ENCODE results near the gene SLC4A4. TPM values are rescaled to one million over a fixed set of nuclear protein-coding genes. Genes with fewer than 3 reads are reported as not detected.

Gene SLC4A4
- total RNA-seq, 1 donor from 2014 or later = 281 TPM

DNA sequence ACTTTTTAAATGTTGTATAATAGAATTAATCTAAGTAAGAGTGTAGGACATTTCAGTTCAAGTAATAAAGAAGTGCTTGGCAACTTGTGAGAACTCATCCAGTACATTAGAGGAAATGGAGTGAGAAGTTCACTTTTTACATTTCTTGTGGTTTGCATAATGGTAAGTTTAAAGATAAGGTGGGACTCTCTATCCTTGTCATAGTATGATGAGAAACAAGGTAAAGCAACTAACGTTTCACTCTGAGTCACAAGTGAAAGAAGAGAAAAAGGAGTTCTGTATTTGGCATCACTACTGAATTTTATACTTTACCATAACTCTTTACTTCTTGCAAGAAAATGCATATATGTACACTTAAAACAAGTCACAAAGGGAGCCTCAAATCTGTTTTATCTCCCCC is 219.4 kb downstream of the SLC4A4 start:
- Mint-ChIP-seq H3K27ac (no peak overlapping the region), H3K27me3 (no peaks in the 10 kb centered on the region), H3K36me3 (ENCODE audit: insufficient read depth) (peaks cover 58% of the 10 kb centered on the region), H3K4me3 (ENCODE audit: low read depth) (no peak overlapping the region), H3K9me3 (ENCODE audit: low read depth) (no peaks in the 10 kb centered on the region), H3K4me1 (ENCODE audit: low read depth) (peaks cover 4% of the 10 kb centered on the region)
- TF ChIP-seq, protein P1, sequence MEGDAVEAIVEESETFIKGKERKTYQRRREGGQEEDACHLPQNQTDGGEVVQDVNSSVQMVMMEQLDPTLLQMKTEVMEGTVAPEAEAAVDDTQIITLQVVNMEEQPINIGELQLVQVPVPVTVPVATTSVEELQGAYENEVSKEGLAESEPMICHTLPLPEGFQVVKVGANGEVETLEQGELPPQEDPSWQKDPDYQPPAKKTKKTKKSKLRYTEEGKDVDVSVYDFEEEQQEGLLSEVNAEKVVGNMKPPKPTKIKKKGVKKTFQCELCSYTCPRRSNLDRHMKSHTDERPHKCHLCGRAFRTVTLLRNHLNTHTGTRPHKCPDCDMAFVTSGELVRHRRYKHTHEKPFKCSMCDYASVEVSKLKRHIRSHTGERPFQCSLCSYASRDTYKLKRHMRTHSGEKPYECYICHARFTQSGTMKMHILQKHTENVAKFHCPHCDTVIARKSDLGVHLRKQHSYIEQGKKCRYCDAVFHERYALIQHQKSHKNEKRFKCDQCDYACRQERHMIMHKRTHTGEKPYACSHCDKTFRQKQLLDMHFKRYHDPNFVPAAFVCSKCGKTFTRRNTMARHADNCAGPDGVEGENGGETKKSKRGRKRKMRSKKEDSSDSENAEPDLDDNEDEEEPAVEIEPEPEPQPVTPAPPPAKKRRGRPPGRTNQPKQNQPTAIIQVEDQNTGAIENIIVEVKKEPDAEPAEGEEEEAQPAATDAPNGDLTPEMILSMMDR (IDR thresholded peaks at IDR 0.05; ENCODE audit: unreplicated experiment) = no peak
- no peak for DNase-seq (ENCODE audit: low spot score, unreplicated experiment)

DNA sequence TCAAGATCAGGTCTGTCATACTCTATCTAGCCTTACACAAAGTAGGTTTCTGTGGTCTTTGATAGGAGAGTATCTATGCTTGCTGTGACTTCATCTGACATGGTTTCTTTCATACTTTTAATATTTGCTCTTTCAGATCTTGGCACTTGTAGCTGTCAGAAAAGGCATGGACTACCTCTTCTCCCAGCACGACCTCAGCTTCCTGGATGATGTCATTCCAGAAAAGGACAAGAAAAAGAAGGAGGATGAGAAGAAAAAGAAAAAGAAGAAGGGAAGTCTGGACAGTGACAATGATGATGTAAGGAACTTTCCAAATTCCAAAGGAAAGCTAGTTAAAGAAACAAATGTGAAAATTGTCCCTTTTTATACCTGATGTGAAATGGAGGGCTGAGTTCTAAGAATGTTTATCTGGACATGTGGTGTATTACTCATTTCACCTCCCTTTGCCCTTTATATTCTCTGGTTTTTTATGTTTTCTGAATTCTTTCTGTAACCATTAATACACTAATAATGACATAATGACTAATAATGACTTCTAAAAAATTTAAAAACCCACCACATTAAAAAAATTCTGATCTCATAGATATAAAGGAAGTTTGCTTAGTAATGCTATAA is 221.2 kb downstream of the SLC4A4 start:
- TF ChIP-seq, protein P1 (IDR thresholded peaks at IDR 0.05; ENCODE audit: unreplicated experiment) = no peak
- Mint-ChIP-seq H3K4me3 (ENCODE audit: low read depth) (no peak overlapping the region), H3K4me1 (ENCODE audit: low read depth) (peaks cover 7% of the 10 kb centered on the region), H3K27ac (no peak overlapping the region), H3K27me3 (no peaks in the 10 kb centered on the region), H3K36me3 (ENCODE audit: insufficient read depth) (peaks cover 72% of the 10 kb centered on the region), H3K9me3 (ENCODE audit: low read depth) (no peaks in the 10 kb centered on the region)
- DNase-seq (ENCODE audit: low spot score, unreplicated experiment) = no peak

DNA sequence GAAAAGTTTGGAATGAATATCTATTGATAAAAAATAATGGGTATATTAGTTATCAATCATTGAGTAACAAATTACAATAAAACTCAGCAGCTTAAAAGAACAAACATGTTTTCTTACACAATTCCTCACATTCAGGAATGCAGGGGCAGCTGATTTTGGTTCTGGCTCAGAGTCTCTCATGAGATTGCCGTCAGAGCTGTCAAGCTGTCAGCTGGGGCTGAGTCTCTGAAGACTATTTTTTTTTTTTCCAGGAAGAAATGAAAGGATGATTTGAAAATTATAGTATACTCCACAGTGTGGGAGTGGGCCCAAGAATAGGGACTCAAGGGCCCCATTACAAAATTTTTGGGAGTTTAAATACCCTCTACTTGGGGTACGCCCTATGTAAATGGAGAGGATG is 226.0 kb downstream of the SLC4A4 start:
- TF ChIP-seq, protein P1 (IDR thresholded peaks at IDR 0.05; ENCODE audit: unreplicated experiment) = no peak
- H3K27ac Mint-ChIP-seq = no peak overlapping the region
- no peak for DNase-seq (ENCODE audit: low spot score, unreplicated experiment)

DNA sequence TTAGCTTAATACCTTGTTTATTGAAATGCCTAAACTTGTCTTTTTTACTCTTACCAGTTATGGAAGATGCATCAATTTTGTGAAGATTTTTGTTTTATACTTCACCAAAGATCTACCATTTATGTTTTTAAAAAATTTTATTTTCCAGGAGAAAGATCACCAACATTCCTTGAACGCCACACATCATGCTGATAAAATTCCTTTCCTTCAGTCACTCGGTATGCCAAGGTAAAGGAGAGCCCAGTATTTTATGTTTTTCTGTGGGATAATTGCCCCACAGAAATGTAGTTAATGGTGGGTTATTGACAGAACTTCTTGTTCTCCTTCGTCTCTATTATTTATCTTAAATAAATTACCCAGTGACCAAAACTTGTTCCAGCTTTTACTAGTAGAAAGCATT is 228.0 kb downstream of the SLC4A4 start:
- no peaks in the 10 kb centered on the region for H3K27me3 Mint-ChIP-seq
- peak overlapping the region; percentile 76 for H3K27ac Mint-ChIP-seq
- peaks cover 25% of the 10 kb centered on the region for H3K4me1 Mint-ChIP-seq (ENCODE audit: low read depth)
- no peak for DNase-seq (ENCODE audit: low spot score, unreplicated experiment)
- TF ChIP-seq, protein P1 (IDR thresholded peaks at IDR 0.05; ENCODE audit: unreplicated experiment) = no peak
- H3K36me3 Mint-ChIP-seq (ENCODE audit: insufficient read depth) = peaks cover 64% of the 10 kb centered on the region
- H3K4me3 Mint-ChIP-seq (ENCODE audit: low read depth) = no peak overlapping the region
- no peaks in the 10 kb centered on the region for H3K9me3 Mint-ChIP-seq (ENCODE audit: low read depth)

More for the DNA sequence above, 226.0 kb downstream of the SLC4A4 start:
- Mint-ChIP-seq H3K4me1 (ENCODE audit: low read depth) (peaks cover 25% of the 10 kb centered on the region), H3K36me3 (ENCODE audit: insufficient read depth) (peaks cover 62% of the 10 kb centered on the region), H3K4me3 (ENCODE audit: low read depth) (no peak overlapping the region), H3K27me3 (no peaks in the 10 kb centered on the region), H3K9me3 (ENCODE audit: low read depth) (no peaks in the 10 kb centered on the region)

DNA sequence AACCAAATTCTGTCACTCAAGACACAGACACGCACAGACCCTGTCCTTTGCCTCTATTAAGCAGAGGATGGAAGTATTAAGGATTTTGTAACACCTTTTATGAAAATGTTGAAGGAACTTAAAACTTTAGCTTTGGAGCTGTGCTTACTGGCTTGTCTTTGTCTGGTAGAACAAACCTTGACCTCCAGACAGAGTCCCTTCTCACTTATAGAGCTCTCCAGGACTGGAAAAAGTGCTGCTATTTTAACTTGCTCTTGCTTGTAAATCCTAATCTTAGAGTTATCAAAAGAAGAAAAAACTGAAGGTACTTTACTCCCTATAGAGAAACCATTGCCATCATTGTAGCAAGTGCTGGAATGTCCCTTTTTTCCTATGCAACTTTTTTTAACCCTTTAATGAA is 229.3 kb downstream of the SLC4A4 start:
- Mint-ChIP-seq H3K4me1 (ENCODE audit: low read depth) (peaks cover 24% of the 10 kb centered on the region), H3K36me3 (ENCODE audit: insufficient read depth) (peaks cover 65% of the 10 kb centered on the region), H3K27me3 (no peaks in the 10 kb centered on the region), H3K27ac (peak overlapping the region; percentile 66), H3K4me3 (ENCODE audit: low read depth) (no peak overlapping the region), H3K9me3 (ENCODE audit: low read depth) (peaks cover 4% of the 10 kb centered on the region)
- TF ChIP-seq, protein P1 (IDR thresholded peaks at IDR 0.05; ENCODE audit: unreplicated experiment) = no peak
- no peak for DNase-seq (ENCODE audit: low spot score, unreplicated experiment)

Data from progenitor cell of endocrine pancreas (in vitro differentiated cells).